Skeletal muscle satellite cell (primary cell): ENCODE measurements around the gene ZNF101. TPM values are rescaled to one million over a fixed set of nuclear protein-coding genes. Genes with fewer than 3 reads are reported as not detected.
A peak's percentile ranks its signal among the peaks of the same experiment; 100 is the strongest.
"Not testable (repeated sequence)": the region's sequence is repeated elsewhere in the genome, so short reads cannot be mapped to it uniquely, and the experiment has no call there.

ENCODE experiments used
- H3K27me3 ChIP-seq: 2 replicates; pipeline ENCODE4 v1.7.0; 2013; ENCODE audit warnings: low read length; ENCODE audit not compliant: control insufficient read depth, insufficient read depth
- H3K36me3 ChIP-seq: 2 replicates; pipeline ENCODE4 v1.7.0; 2013; ENCODE audit warnings: mild to moderate bottlenecking, control low read depth, low read length; ENCODE audit not compliant: insufficient read depth
- H3K4me1 ChIP-seq: 2 replicates; pipeline ENCODE4 v1.7.0; 2013; ENCODE audit warnings: low read length; ENCODE audit not compliant: control insufficient read depth, insufficient read depth
- H3K4me2 ChIP-seq: 2 replicates; pipeline ENCODE4 v1.7.0; 2013; ENCODE audit warnings: mild to moderate bottlenecking, low read length
- H3K4me3 ChIP-seq: 2 replicates; pipeline ENCODE4 v1.7.0; 2013; ENCODE audit warnings: low read length
- H3K9ac ChIP-seq: 2 replicates; pipeline ENCODE4 v1.7.0; 2013; ENCODE audit warnings: mild to moderate bottlenecking, low read depth, low read length, moderate library complexity
- H3K9me3 ChIP-seq: replicated peaks from 2 replicates; pipeline ENCODE4 v1.7.0; 2013; ENCODE audit warnings: mild to moderate bottlenecking, control low read depth, low read length
- small RNA-seq: library from RNA; depleted of rRNA; stranded (forward); fragments of <200 nt; gene quantifications from one replicate; pipeline ENCODE3, GENCODE V24; 2012

ZNF101 gene

DNA sequence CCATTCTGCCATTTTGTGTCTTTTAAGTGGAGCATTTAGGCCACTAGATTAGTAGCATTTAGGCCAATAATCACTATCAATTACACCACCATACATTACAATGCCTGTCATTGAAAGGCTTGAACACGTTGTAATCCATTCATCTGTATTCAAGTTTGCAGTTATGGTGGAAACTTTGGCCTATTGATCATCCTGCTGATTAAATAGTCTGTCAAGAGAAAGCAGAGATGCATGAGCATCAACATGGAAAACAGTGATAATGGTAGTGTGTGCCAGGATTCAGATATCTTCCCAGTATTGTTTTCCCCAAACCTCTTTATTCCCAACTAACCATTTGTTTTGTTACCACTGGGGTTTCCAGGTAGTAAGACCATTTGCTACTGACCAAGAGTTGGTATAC lies 31.9 kb downstream of the ZNF101 start:
- not testable (repeated sequence) for H3K27me3 ChIP-seq, H3K4me1 ChIP-seq, H3K4me3 ChIP-seq, H3K9me3 ChIP-seq, H3K36me3 ChIP-seq, H3K9ac ChIP-seq, H3K4me2 ChIP-seq

DNA sequence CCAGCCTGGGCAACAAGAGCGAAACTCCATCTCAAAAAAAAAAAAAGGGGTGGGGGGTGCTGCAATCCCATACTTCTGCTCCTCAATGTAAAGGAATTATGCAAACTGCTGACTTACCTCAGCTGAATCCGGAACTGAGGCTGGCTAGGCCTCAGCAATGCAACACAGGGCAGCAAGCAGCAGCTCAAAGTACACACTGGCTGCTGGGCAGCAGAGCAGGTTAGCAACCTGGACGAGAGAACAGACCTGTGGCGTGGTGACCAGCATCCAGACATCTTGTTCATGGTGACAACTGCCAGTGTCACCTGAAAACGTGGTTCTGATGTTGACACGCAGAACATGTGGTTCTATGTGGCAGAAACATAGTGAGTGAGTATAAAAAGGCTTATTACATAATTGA lies 36.2 kb downstream of the ZNF101 start:
- H3K4me3 ChIP-seq, result no peak overlapping the region
- no peaks in the 10 kb centered on the region for H3K4me1 ChIP-seq
- H3K36me3 ChIP-seq, result peaks cover 12% of the 10 kb centered on the region
- peaks cover 26% of the 10 kb centered on the region for H3K9me3 ChIP-seq
- H3K27me3 ChIP-seq, result no peaks in the 10 kb centered on the region
- no peak overlapping the region for H3K9ac ChIP-seq
- no peak overlapping the region for H3K4me2 ChIP-seq

- H3K9me3 ChIP-seq, result peaks cover 68% of the 10 kb centered on the region
Observed at GRCh38 chr19:19710506-19710905, 41.9 kb downstream of the ZNF101 start.

GRCh38 chr19:19711306-19711933 lies 42.8 kb downstream of the ZNF101 start:
- H3K9ac ChIP-seq, result no peak overlapping the region
- peak overlapping the region; percentile 35 for H3K4me3 ChIP-seq
- H3K36me3 ChIP-seq, result peaks cover 53% of the 10 kb centered on the region
- H3K27me3 ChIP-seq, result no peaks in the 10 kb centered on the region
- H3K4me2 ChIP-seq, result no peak overlapping the region
- H3K4me1 ChIP-seq, result no peaks in the 10 kb centered on the region
- H3K9me3 ChIP-seq, result peaks cover 72% of the 10 kb centered on the region

More at GRCh38 chr19:19710506-19710905, 41.9 kb downstream of the ZNF101 start:
- H3K36me3 ChIP-seq, result peaks cover 53% of the 10 kb centered on the region
- H3K4me1 ChIP-seq, result no peaks in the 10 kb centered on the region
- no peak overlapping the region for H3K4me3 ChIP-seq
- no peaks in the 10 kb centered on the region for H3K27me3 ChIP-seq
- H3K9ac ChIP-seq, result no peak overlapping the region
- no peak overlapping the region for H3K4me2 ChIP-seq

GRCh38 chr19:19711934-19712828 lies 43.5 kb downstream of the ZNF101 start:
- no peak overlapping the region for H3K9ac ChIP-seq
- peaks cover 76% of the 10 kb centered on the region for H3K9me3 ChIP-seq
- no peaks in the 10 kb centered on the region for H3K4me1 ChIP-seq
- H3K4me2 ChIP-seq, result no peak overlapping the region
- peaks cover 53% of the 10 kb centered on the region for H3K36me3 ChIP-seq
- H3K27me3 ChIP-seq, result no peaks in the 10 kb centered on the region
- H3K4me3 ChIP-seq, result no peak overlapping the region

- Histone ChIP-seq H3K27me3 (no peaks in the 10 kb centered on the region), H3K4me1 (no peaks in the 10 kb centered on the region), H3K4me2 (no peak overlapping the region), H3K9me3 (peaks cover 20% of the 10 kb centered on the region), H3K4me3 (no peak overlapping the region), H3K36me3 (no peaks in the 10 kb centered on the region), H3K9ac (no peak overlapping the region)
Observed at GRCh38 chr19:19719798-19720197, 51.2 kb downstream of the ZNF101 start.

- H3K27me3 ChIP-seq, result no peaks in the 10 kb centered on the region
- H3K4me1 ChIP-seq, result no peaks in the 10 kb centered on the region
- H3K4me3 ChIP-seq, result no peak overlapping the region
- H3K4me2 ChIP-seq, result no peak overlapping the region
- H3K9me3 ChIP-seq, result peaks cover 8% of the 10 kb centered on the region
- H3K36me3 ChIP-seq, result no peaks in the 10 kb centered on the region
- no peak overlapping the region for H3K9ac ChIP-seq
Observed at GRCh38 chr19:19721896-19722295, 53.3 kb downstream of the ZNF101 start.

DNA sequence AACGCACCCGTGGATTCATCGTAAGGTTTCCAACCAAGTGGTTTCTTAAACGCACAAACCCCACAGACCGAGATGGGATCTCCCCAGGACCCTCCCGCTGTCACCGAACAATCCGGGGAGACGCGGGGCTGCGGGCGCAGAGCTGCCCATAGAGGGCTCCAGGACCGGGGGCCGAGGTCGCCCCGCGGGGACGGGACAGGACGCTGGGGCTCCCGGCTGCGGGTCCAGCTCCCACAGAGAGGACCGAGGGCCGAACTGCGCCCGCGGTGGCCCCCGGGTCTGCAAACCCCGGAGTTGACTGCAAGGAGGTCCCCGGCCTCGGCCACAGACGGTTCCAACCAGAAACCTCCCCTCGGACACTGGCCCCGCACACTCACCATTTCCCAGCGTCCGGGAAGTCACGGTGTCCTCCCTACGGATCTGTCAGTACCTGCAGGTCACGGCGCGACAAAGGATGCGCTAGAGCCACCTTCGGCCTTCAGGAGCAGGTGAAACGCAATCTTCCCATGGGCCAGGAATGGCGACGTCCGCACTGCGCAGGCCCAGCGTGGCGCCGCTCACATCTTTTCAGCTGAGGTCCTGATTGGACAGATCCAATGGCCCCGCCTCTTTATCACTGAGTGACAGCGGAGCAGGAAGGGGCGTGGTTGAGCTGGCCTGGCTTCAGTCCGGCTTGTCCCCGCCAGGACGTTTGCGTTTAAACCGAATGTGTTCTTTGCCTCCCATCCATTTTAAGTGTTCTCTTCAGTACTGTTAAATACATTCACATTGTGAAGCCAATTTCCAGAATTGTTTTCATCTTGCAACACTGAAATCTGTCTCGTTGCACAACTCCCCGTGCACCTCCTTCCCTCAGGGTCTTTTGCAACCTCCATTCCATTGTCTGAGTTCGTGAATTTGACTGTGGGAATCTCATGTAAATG lies 64.2 kb downstream of the ZNF101 start, which contains the start of gene ZNF14:
Gene ZNF14 (minus strand): TSS at position 534 of the 923 bp plus-strand sequence. CDS start 154 bp downstream, at position 380.
- H3K9ac ChIP-seq, result peak within 1 kb of the TSS; percentile 86
- peak within 1 kb of the TSS; percentile 77 for H3K4me2 ChIP-seq
- no peaks in the 10 kb centered on the region for H3K27me3 ChIP-seq
- H3K9me3 ChIP-seq, result peaks cover 4% of the 10 kb centered on the region
- H3K4me3 ChIP-seq, result peak within 1 kb of the TSS; percentile 96
- H3K36me3 ChIP-seq, result peaks cover 7% of the 10 kb centered on the region
- no peaks in the 10 kb centered on the region for H3K4me1 ChIP-seq

Small RNA genes within 50 kb of the gene (small RNA-seq; reads per million reads assigned to genes)
- not detected for gene AC011458.2
